NT2/D1 (cell line): ENCODE measurements around the gene GNPAT.

ENCODE experiments used
- YY1 ChIP-seq: IDR thresholded peaks from 2 replicates; pipeline ENCODE4 v1.6.1; 2011; ENCODE audit not compliant: insufficient read length, insufficient read depth
- ZNF274 ChIP-seq: IDR thresholded peaks from 2 replicates; pipeline ENCODE4 v1.6.1; 2011; ENCODE audit warnings: mild to moderate bottlenecking, low read depth, low read length

- TF ChIP-seq YY1 (no peak), ZNF274 (no peak)
Observed at GRCh38 chr1:231265379-231265778, 24.4 kb downstream of the GNPAT start.
